Bronchus fibroblast of lung (primary cell): ENCODE measurements around the gene PCP4L1. TPM values are rescaled to one million over a fixed set of nuclear protein-coding genes. Genes with fewer than 3 reads are reported as not detected.

Experiments used
- total RNA-seq: library from RNA; depleted of rRNA; stranded (reverse); fragments of >200 nt; gene quantifications from 2 replicates; pipeline ENCODE4 v1.2.3, GENCODE V29; 2015

The PCP4L1 gene
- not detected in 2 replicates for total RNA-seq

GRCh38 chr1:161258439-161259344 lies at the start of gene PCP4L1:
Gene PCP4L1, plus strand, starts transcription at chr1:161258745. Its CDS starts 230 bp downstream, at chr1:161258975.

DNA sequence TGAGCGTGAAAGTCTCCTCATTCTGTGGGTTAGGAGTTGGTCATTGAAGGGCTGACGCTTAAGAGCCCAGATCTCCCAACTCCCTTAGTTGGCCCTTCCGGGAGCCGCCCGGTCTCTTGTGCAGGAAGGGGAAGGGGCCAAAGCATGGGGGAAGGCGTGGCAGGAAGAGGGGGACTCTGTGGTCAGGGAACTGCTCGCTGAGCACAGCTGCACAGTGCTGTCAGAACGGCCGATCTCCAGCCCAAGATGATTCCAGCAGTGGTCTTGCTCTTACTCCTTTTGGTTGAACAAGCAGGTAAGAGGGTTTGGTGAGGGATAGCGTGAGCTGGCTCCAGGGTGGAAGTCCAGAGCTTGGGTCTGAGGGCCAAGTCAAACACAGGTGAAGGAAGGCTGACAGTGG lies 43.5 kb upstream of the PCP4L1 start, which contains the start of gene FCER1G:
Gene FCER1G, plus strand, starts transcription at position 220 of the 400 bp plus-strand sequence. Its CDS starts 27 bp downstream, at position 247.

DNA sequence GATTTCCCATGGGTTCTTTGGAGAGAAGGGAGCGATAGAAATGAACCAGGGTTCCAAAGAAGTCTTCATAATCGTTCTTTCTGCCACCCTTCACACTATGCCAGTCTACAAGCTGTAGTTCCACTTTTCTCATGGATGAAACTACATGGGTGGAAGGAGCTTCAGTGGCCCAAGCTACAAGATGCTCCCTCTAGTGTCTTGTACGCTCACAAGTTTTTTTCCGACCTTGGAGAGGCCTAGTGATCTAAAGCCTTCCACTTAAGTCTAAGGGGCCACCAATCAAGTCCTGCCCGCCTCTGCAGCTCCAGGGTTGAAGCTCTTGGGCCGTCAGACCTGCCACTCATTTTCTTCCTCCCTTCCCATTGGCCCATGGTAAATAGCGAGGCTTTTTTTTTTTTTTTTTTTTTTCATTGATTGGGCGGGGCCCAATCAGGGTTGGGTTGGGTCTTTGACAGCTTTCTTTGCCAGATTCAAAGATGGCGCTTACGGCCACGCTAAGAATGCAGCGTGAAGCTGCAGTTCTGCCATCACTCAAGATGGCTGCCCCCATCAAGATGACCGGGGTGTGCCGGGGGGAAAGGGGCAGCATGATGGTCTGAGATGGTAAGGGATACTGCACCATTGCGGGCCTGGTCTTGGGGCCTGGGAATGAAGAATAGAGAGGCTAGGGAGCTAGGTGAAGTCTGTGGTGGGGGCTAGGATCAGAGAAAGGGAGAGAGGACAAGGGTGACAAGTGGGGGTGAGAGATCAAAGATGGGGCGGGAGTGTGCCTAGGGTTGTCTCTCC lies 32.8 kb upstream of the PCP4L1 start, which contains the start of gene TOMM40L:
Gene TOMM40L, plus strand, starts transcription at position 527 of the 786 bp plus-strand sequence. CDS start 430 bp downstream, outside the sequence.

GRCh38 chr1:161238039-161238473 lies 20.5 kb upstream of the PCP4L1 start, which contains the start of gene NR1I3:
Gene NR1I3, minus strand, starts transcription at chr1:161238203. Its CDS starts 1,638 bp downstream, at chr1:161236565.

GRCh38 chr1:161309868-161310267 lies 51.3 kb downstream of the PCP4L1 start, which contains the start of gene MPZ:
Gene MPZ, minus strand, starts transcription at chr1:161309968. Its CDS starts 63 bp downstream, at chr1:161309905.

GRCh38 chr1:161314201-161314981 lies 55.8 kb downstream of the PCP4L1 start, which contains the start of gene SDHC:
Gene SDHC, plus strand, starts transcription at chr1:161314381. Its CDS starts 25 bp downstream, at chr1:161314406.

Other genes with a start within 250 kb of the PCP4L1 start
- gene F11R, start 237.6 kb upstream of the PCP4L1 start, total RNA-seq = 0.74 and 1.2 TPM in 2 replicates
- gene TSTD1, start 219.8 kb upstream of the PCP4L1 start, total RNA-seq = 4.2 and 4.6 TPM in 2 replicates
- gene USF1, start 212.8 kb upstream of the PCP4L1 start, total RNA-seq = 38.2 and 38.5 TPM in 2 replicates
- gene ARHGAP30, start 188.9 kb upstream of the PCP4L1 start, total RNA-seq = not detected in 2 replicates
- gene NECTIN4, start 169.2 kb upstream of the PCP4L1 start, total RNA-seq = 0.17 TPM in 1 of 2 replicates, not detected in the other
- gene KLHDC9, start 160.4 kb upstream of the PCP4L1 start, total RNA-seq = 1.8 and 2.9 TPM in 2 replicates
- gene PFDN2, start 140.7 kb upstream of the PCP4L1 start, total RNA-seq = 69.8 and 92.9 TPM in 2 replicates
- 30.8 and 38.8 TPM in 2 replicates for gene NIT1, start 140.6 kb upstream of the PCP4L1 start, total RNA-seq
- 25.2 and 32.0 TPM in 2 replicates for gene DEDD, start 126.1 kb upstream of the PCP4L1 start, total RNA-seq
- 62.0 and 74.8 TPM in 2 replicates for gene UFC1, start 104.8 kb upstream of the PCP4L1 start, total RNA-seq
- 12.3 and 12.4 TPM in 2 replicates for gene USP21, start 99.2 kb upstream of the PCP4L1 start, total RNA-seq
- 12.8 and 21.9 TPM in 2 replicates for gene PPOX, start 92.3 kb upstream of the PCP4L1 start, total RNA-seq
- 33.1 and 37.0 TPM in 2 replicates for gene B4GALT3, start 81.2 kb upstream of the PCP4L1 start, total RNA-seq
- 3.6 and 3.7 TPM in 2 replicates for gene ADAMTS4, start 59.7 kb upstream of the PCP4L1 start, total RNA-seq
- 118 and 136 TPM in 2 replicates for gene NDUFS2, start 56.4 kb upstream of the PCP4L1 start, total RNA-seq
- gene FCER1G, start 43.5 kb upstream of the PCP4L1 start, total RNA-seq = not detected in 2 replicates
- not detected in 2 replicates for gene APOA2, start 35.1 kb upstream of the PCP4L1 start, total RNA-seq
- gene TOMM40L, start 32.7 kb upstream of the PCP4L1 start, total RNA-seq = 8.4 and 9.8 TPM in 2 replicates
- gene NR1I3, start 20.5 kb upstream of the PCP4L1 start, total RNA-seq = not detected in 2 replicates
- gene MPZ, start 51.2 kb downstream of the PCP4L1 start, total RNA-seq = 1.2 and 1.3 TPM in 2 replicates
- 30.8 and 40.6 TPM in 2 replicates for gene SDHC, start 55.6 kb downstream of the PCP4L1 start, total RNA-seq
- not detected in 2 replicates for gene CFAP126, start 109.1 kb downstream of the PCP4L1 start, total RNA-seq
- gene FCGR2A, start 246.7 kb downstream of the PCP4L1 start, total RNA-seq = not detected in 2 replicates